RWPE1 (cell line): ENCODE measurements around the gene POLR2H.

Experiments
- CTCF ChIA-PET: fragments of 350-600 bp; sonication (Branson Sonifier 250); formaldehyde crosslinking; extraction: SDS; loops from one replicate; lab custom pipeline; 2021; lab: Yijun Ruan, JAX
- POLR2A ChIA-PET: fragments of 400-600 bp; formaldehyde crosslinking; extraction: SDS; loops from one replicate; lab custom pipeline; 2020; ENCODE audit warnings: antibody characterized with exemption; ENCODE audit not compliant: low non-redundant PET; lab: Yijun Ruan, JAX
- DNase-seq: peaks from one replicate; pipeline ENCODE4 v3.0.0; 2012; ENCODE audit warnings: low spot score
- H3K27ac ChIP-seq: fragments of 450-650 bp; 2 replicates; pipeline ENCODE4 v1.5.1; 2017
- CTCF ChIP-seq: fragments of 450-650 bp; conservative IDR thresholded peaks from 2 replicates; pipeline ENCODE4 v1.5.1; 2017; ENCODE audit warnings: low read depth, mild to moderate bottlenecking

The POLR2H gene

DNA sequence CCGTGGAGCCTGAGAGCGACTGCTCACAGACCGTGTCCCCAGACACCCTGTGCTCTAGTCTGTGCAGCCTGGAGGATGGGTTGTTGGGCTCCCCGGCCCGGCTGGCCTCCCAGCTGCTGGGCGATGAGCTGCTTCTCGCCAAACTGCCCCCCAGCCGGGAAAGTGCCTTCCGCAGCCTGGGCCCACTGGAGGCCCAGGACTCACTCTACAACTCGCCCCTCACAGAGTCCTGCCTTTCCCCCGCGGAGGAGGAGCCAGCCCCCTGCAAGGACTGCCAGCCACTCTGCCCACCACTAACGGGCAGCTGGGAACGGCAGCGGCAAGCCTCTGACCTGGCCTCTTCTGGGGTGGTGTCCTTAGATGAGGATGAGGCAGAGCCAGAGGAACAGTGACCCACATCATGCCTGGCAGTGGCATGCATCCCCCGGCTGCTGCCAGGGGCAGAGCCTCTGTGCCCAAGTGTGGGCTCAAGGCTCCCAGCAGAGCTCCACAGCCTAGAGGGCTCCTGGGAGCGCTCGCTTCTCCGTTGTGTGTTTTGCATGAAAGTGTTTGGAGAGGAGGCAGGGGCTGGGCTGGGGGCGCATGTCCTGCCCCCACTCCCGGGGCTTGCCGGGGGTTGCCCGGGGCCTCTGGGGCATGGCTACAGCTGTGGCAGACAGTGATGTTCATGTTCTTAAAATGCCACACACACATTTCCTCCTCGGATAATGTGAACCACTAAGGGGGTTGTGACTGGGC is 16.8 kb upstream of the POLR2H start:
- H3K27ac ChIP-seq = peak overlapping the region; percentile 69
- no peak for DNase-seq
- POLR2A ChIA-PET = no interaction called here
- no peak for TF ChIP-seq CTCF
- CTCF ChIA-PET = interaction anchor here (0.7 to 1.3 kb wide), 2 partner anchors 17 to 19 kb away, joined by 3 to 6 read pairs; partner anchors contain the start of genes CLCN2 and POLR2H

GRCh38 chr3:184345317-184346144 is 16.0 kb upstream of the POLR2H start:
- ChIA-PET CTCF (interaction anchor here (0.6 to 1.5 kb wide), 7 partner anchors 10 to 196 kb away, joined by 3 to 6 read pairs (median 3); partner anchors contain the start of genes CLCN2 and POLR2H), POLR2A (interaction anchor here (0.6 kb wide), 1 partner anchor 46 kb away, joined by 4 read pairs; the partner anchor contains the start of gene PSMD2)
- TF ChIP-seq CTCF = peak; percentile 52
- peak; percentile 75 for DNase-seq
- peak overlapping the region; percentile 69 for H3K27ac ChIP-seq

GRCh38 chr3:184346480-184347190 is 14.9 kb upstream of the POLR2H start:
- CTCF ChIA-PET = interaction anchor here (0.8 to 1.5 kb wide), 4 partner anchors 14 to 195 kb away, joined by 3 to 6 read pairs (median 4); partner anchors contain the start of genes CLCN2 and POLR2H
- DNase-seq = no peak
- no peak for TF ChIP-seq CTCF
- POLR2A ChIA-PET = no interaction called here
- peak overlapping the region; percentile 69 for H3K27ac ChIP-seq

- CTCF ChIA-PET = no interaction called here
- H3K27ac ChIP-seq = peak overlapping the region; percentile 39
- no peak for DNase-seq
- POLR2A ChIA-PET = no interaction called here
- no peak for TF ChIP-seq CTCF
Measured at GRCh38 chr3:184347321-184348056, 14.0 kb upstream of the POLR2H start.

DNA sequence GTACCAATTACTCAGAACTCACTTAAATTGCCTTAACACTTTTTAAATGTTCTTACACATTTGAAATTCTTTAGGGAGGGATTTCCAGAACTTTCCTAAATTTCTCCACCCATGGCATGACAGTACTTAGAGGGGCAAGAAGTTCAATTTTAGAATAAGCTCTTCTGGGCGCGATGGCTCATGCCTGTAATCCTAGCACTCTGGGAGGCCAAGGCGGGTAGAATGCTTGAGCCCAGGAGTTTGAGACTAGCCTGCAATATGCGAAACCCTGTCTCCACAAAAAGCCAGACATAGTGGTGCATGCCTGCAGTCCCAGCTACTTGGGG is 13.5 kb upstream of the POLR2H start:
- POLR2A ChIA-PET = no interaction called here
- TF ChIP-seq CTCF = no peak
- CTCF ChIA-PET = no interaction called here
- DNase-seq = no peak
- H3K27ac ChIP-seq = 0 out of 2 replicates have a peak overlapping the region, but pooled peaks have one; percentile 30
